HepG2 (cell line): ENCODE data around the gene SEMA6B.
"Not testable (repeated sequence)": the region's sequence is repeated elsewhere in the genome, so short reads cannot be mapped to it uniquely, and the experiment has no call there.

Experiments
- CC2D1A ChIP-seq: sonication (generic); formaldehyde crosslinking; IDR thresholded peaks from 2 replicates; pipeline ENCODE4 v1.8.1; 2023; ENCODE audit warnings: mild to moderate bottlenecking, missing genetic modification reagents
- CREB1 ChIP-seq, 2 experiments: fragments of 450-650 bp in 1 of 2; IDR thresholded peaks; 2 replicates each; pipeline ENCODE4 v1.6.1; 2016 to 2017; ENCODE audit warnings: control low read depth in 1 of 2, mild to moderate bottlenecking in 1 of 2, missing compliant biosample characterization in 1 of 2, missing genetic modification characterization in 1 of 2
- EZH2 ChIP-seq: conservative IDR thresholded peaks from 2 replicates; pipeline ENCODE4 v1.6.1; 2012; ENCODE audit warnings: mild to moderate bottlenecking, low read depth, low read length, moderate library complexity
- FOXM1 ChIP-seq: sonication (generic); formaldehyde crosslinking; IDR thresholded peaks from 2 replicates; pipeline ENCODE4 v1.5.0; 2020; ENCODE audit warnings: missing genetic modification reagents
- HMG20B ChIP-seq: conservative IDR thresholded peaks from 2 replicates; pipeline ENCODE4 v1.6.1; 2016; ENCODE audit warnings: missing genetic modification reagents, missing compliant biosample characterization
- MAFK ChIP-seq, 2 experiments: IDR thresholded peaks in 1 of 2; conservative IDR thresholded peaks in 1 of 2; 2 replicates each; pipeline ENCODE4 v1.6.1; 2011; ENCODE audit warnings: improper control_type of control experiment in 2 of 2, low read length in 2 of 2
- NCOR1 ChIP-seq: fragments of 200-600 bp; sonication (generic); IDR thresholded peaks from 2 replicates; pipeline ENCODE4 v1.7.0; 2017; ENCODE audit warnings: antibody characterized with exemption, low read length, borderline replicate concordance
- POLR2A ChIP-seq, 2 experiments: IDR thresholded peaks; 2 replicates each; pipeline ENCODE4 v1.6.1; 2011; ENCODE audit warnings: low read depth in 2 of 2, low read length in 2 of 2, mild to moderate bottlenecking in 1 of 2, moderate library complexity in 1 of 2; ENCODE audit not compliant: insufficient read depth in 1 of 2
- SMAD1 ChIP-seq: sonication (generic); formaldehyde crosslinking; IDR thresholded peaks from 2 replicates; pipeline ENCODE4 v1.4.0; 2020; ENCODE audit warnings: missing genetic modification reagents, low read depth, mild to moderate bottlenecking, borderline replicate concordance
- ZFP36 ChIP-seq: fragments of 150-350 bp; IDR thresholded peaks from 2 replicates; pipeline ENCODE4 v1.6.1; 2018; ENCODE audit warnings: borderline replicate concordance, low read length, low read depth; ENCODE audit not compliant: partially characterized antibody
- ZNF274 ChIP-seq: sonication (generic); formaldehyde crosslinking; IDR thresholded peaks from 2 replicates; pipeline ENCODE4 v1.5.1; 2020; ENCODE audit warnings: mild to moderate bottlenecking, missing genetic modification reagents
- ZNF350 ChIP-seq: sonication (generic); formaldehyde crosslinking; IDR thresholded peaks from 2 replicates; pipeline ENCODE4 v1.4.0; 2020; ENCODE audit warnings: mild to moderate bottlenecking, low read depth, missing genetic modification reagents, borderline replicate concordance
- TF ChIP-seq, protein P1 (sequence below): sonication (generic); formaldehyde crosslinking; IDR thresholded peaks from 2 replicates; pipeline ENCODE4 v1.5.0; 2020; ENCODE audit warnings: mild to moderate bottlenecking, missing genetic modification reagents, moderate library complexity
- TF ChIP-seq, protein P2 (sequence below): sonication (generic); formaldehyde crosslinking; conservative IDR thresholded peaks from 2 replicates; pipeline ENCODE4 v1.8.0; 2022; ENCODE audit warnings: mild to moderate bottlenecking, moderate library complexity, missing genetic modification reagents

DNA sequence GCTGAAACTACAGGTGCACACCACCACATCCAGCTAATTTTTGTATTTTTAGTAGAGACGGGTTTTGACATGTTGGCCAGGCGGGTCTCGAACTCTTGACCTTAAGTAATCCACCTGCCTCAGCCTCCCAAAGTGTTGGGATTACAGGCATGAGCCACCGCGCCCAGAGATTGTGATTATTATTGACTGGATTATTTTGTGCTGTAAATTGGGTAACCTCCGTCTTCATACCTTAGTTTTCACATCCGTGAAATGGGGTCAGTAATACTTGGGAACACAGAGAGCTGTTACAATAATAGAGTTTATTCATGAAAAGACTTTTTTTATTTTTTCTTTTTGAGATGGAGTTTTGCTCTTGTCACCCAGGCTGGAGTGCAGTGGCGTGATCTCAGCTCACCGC is 35.7 kb upstream of the SEMA6B start:
- TF ChIP-seq CC2D1A (CRISPR knock-in tag); CREB1 (IDR thresholded peaks at IDR 0.05); CREB1 (CRISPR knock-in tag; IDR thresholded peaks at IDR 0.05); SMAD1 (CRISPR knock-in tag); EZH2; NCOR1; MAFK (conservative IDR thresholded peaks at IDR 0.05 in 1 of 2, IDR thresholded peaks at IDR 0.05 in 1 of 2; ENCODE audit: low read length in 2 of 2); POLR2A (IDR thresholded peaks at IDR 0.05; ENCODE audit: insufficient read depth in 1 of 2, low read depth in 2 of 2, low read length in 2 of 2); HMG20B (CRISPR knock-in tag); ZNF350 (CRISPR knock-in tag); ZNF274 (CRISPR knock-in tag); FOXM1 (CRISPR knock-in tag); ZFP36: not testable (repeated sequence)
- TF ChIP-seq, protein P1, sequence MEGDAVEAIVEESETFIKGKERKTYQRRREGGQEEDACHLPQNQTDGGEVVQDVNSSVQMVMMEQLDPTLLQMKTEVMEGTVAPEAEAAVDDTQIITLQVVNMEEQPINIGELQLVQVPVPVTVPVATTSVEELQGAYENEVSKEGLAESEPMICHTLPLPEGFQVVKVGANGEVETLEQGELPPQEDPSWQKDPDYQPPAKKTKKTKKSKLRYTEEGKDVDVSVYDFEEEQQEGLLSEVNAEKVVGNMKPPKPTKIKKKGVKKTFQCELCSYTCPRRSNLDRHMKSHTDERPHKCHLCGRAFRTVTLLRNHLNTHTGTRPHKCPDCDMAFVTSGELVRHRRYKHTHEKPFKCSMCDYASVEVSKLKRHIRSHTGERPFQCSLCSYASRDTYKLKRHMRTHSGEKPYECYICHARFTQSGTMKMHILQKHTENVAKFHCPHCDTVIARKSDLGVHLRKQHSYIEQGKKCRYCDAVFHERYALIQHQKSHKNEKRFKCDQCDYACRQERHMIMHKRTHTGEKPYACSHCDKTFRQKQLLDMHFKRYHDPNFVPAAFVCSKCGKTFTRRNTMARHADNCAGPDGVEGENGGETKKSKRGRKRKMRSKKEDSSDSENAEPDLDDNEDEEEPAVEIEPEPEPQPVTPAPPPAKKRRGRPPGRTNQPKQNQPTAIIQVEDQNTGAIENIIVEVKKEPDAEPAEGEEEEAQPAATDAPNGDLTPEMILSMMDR (CRISPR knock-in tag), result not testable (repeated sequence)
- TF ChIP-seq, protein P2, sequence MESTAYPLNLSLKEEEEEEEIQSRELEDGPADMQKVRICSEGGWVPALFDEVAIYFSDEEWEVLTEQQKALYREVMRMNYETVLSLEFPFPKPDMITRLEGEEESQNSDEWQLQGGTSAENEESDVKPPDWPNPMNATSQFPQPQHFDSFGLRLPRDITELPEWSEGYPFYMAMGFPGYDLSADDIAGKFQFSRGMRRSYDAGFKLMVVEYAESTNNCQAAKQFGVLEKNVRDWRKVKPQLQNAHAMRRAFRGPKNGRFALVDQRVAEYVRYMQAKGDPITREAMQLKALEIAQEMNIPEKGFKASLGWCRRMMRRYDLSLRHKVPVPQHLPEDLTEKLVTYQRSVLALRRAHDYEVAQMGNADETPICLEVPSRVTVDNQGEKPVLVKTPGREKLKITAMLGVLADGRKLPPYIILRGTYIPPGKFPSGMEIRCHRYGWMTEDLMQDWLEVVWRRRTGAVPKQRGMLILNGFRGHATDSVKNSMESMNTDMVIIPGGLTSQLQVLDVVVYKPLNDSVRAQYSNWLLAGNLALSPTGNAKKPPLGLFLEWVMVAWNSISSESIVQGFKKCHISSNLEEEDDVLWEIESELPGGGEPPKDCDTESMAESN (CRISPR knock-in tag), result not testable (repeated sequence)
